Measurements from ENCODE around the gene DYRK4.

Gene DYRK4

GRCh38 chr12:4563336-4563735, 1.3 kb downstream of the DYRK4 start:
- no peak for TF ChIP-seq CTCF (IDR thresholded peaks at IDR 0.05; ENCODE audit: borderline replicate concordance, insufficient read depth, low read depth, low read length)

GRCh38 chr12:4564818-4565217, 2.8 kb downstream of the DYRK4 start:
- H3K4me3 ChIP-seq (ENCODE audit: low read depth, low read length): no peak overlapping the region
- TF ChIP-seq CTCF (IDR thresholded peaks at IDR 0.05; ENCODE audit: borderline replicate concordance, insufficient read depth, low read depth, low read length): no peak

More at GRCh38 chr12:4563336-4563735, 1.3 kb downstream of the DYRK4 start:
- H3K4me3 ChIP-seq (ENCODE audit: low read depth, low read length): no peak overlapping the region

- H3K4me3 ChIP-seq (ENCODE audit: low read depth, low read length): no peak overlapping the region
These were observed 4.5 kb downstream of the DYRK4 start for GRCh38 chr12:4566474-4566873.

GRCh38 chr12:4567073-4567881, 5.3 kb downstream of the DYRK4 start:
- no peak overlapping the region for H3K4me3 ChIP-seq (ENCODE audit: low read depth, low read length)
- TF ChIP-seq CTCF (IDR thresholded peaks at IDR 0.05; ENCODE audit: borderline replicate concordance, insufficient read depth, low read depth, low read length): no peak

More at GRCh38 chr12:4566474-4566873, 4.5 kb downstream of the DYRK4 start:
- TF ChIP-seq CTCF (IDR thresholded peaks at IDR 0.05; ENCODE audit: borderline replicate concordance, insufficient read depth, low read depth, low read length): no peak

- no peak for TF ChIP-seq CTCF (IDR thresholded peaks at IDR 0.05; ENCODE audit: borderline replicate concordance, insufficient read depth, low read depth, low read length)
- H3K4me3 ChIP-seq (ENCODE audit: low read depth, low read length): no peak overlapping the region
These were observed 7.3 kb downstream of the DYRK4 start for GRCh38 chr12:4569261-4569660.

- TF ChIP-seq CTCF (IDR thresholded peaks at IDR 0.05; ENCODE audit: borderline replicate concordance, insufficient read depth, low read depth, low read length): no peak
- H3K4me3 ChIP-seq (ENCODE audit: low read depth, low read length): no peak overlapping the region
These were observed 10.7 kb downstream of the DYRK4 start for GRCh38 chr12:4572680-4573079.
